Esophagus (tissue), 2 donors: Measurements from ENCODE around the gene EEF2KMT. TPM values are rescaled to one million over a fixed set of nuclear protein-coding genes. Genes with fewer than 3 reads are reported as not detected.
"Not testable (repeated sequence)": the region's sequence is repeated elsewhere in the genome, so short reads cannot be mapped to it uniquely, and the experiment has no call there.

Experiments
- H3K27ac ChIP-seq, 2 donors: one replicate each; pipeline ENCODE4 v1.5.1; 2013; ENCODE audit warnings: low read depth in 2 of 2, mild to moderate bottlenecking in 2 of 2, inconsistent platforms in 1 of 2, low read length in 1 of 2, moderate library complexity in 1 of 2
- H3K27me3 ChIP-seq, 2 donors: one replicate each; pipeline ENCODE4 v1.6.1; 2013; ENCODE audit warnings: low read length in 2 of 2, control low read depth in 1 of 2, mild to moderate bottlenecking in 1 of 2; ENCODE audit not compliant: insufficient read depth in 2 of 2, control insufficient read depth in 1 of 2
- H3K36me3 ChIP-seq, 2 donors: one replicate each; pipeline ENCODE4 v1.6.1; 2013; ENCODE audit warnings: low read length in 1 of 2; ENCODE audit not compliant: control insufficient read depth in 2 of 2, insufficient read depth in 2 of 2
- H3K4me1 ChIP-seq, 2 donors: one replicate each; pipeline ENCODE4 v1.6.1; 2013; ENCODE audit warnings: low read length in 1 of 2; ENCODE audit not compliant: control insufficient read depth in 2 of 2, insufficient read depth in 2 of 2
- H3K4me3 ChIP-seq, 2 donors: one replicate each; pipeline ENCODE4 v1.5.1; 2013; ENCODE audit warnings: low read length in 2 of 2, mild to moderate bottlenecking in 2 of 2, low read depth in 1 of 2, moderate library complexity in 1 of 2
- H3K9me3 ChIP-seq, 2 donors: one replicate each; pipeline ENCODE4 v1.6.1; 2013; ENCODE audit warnings: mild to moderate bottlenecking in 2 of 2, low read depth in 1 of 2, low read length in 1 of 2, moderate library complexity in 1 of 2; ENCODE audit not compliant: control insufficient read depth in 2 of 2, insufficient read depth in 1 of 2
- WGBS, 2 donors: extraction: QIAGEN DNeasy Blood & Tissue Kit; methylation state at CpG; one replicate each; pipeline ENCODE4 v1.1.7; 2013; 5-methylcytosine and 5-hydroxymethylcytosine counted together
- polyA plus RNA-seq, 2 donors: library from polyadenylated mRNA; stranded (reverse); fragments of 200-250 nt; gene quantifications; one replicate each; pipeline ENCODE4 v1.2.3, GENCODE V29; 2013
- donor health status: healthy with polysubstance abuse.
- donor health status: Bipolar disorder and iron deficiency.

EEF2KMT gene
- polyA plus RNA-seq = 1 to 10 TPM; 4.4 to 8.4 TPM

GRCh38 chr16:5097470-5098220, at the start of gene EEF2KMT:
TSS of gene EEF2KMT (minus strand) at chr16:5097795. CDS start at chr16:5097739, 56 bp downstream.
- Histone ChIP-seq H3K4me3 (peak within 1 kb of the TSS; percentile 65 to 72), H3K27ac (peak within 1 kb of the TSS; percentile 74 to 85)
- not testable (repeated sequence) for H3K4me1 ChIP-seq, H3K27me3 ChIP-seq, H3K9me3 ChIP-seq, H3K36me3 ChIP-seq
- WGBS, 2 donors = 1% methylated on average over 67 of the region's 67 CpGs

GRCh38 chr16:5144621-5144956, 47.0 kb upstream of the EEF2KMT start:
- H3K4me3 ChIP-seq, H3K4me1 ChIP-seq, H3K27me3 ChIP-seq, H3K27ac ChIP-seq, H3K36me3 ChIP-seq, H3K9me3 ChIP-seq: not testable (repeated sequence)
- WGBS, 2 donors = 65 to 67% methylated on average over 1 of the region's 1 CpG

GRCh38 chr16:5143761-5144620, 46.4 kb upstream of the EEF2KMT start:
- H3K36me3 ChIP-seq = no peaks in the 10 kb centered on the region
- H3K4me1 ChIP-seq = no peaks in the 10 kb centered on the region
- H3K4me3 ChIP-seq = no peak overlapping the region
- H3K27me3 ChIP-seq = no peaks in the 10 kb centered on the region
- H3K9me3 ChIP-seq = no peaks in the 10 kb centered on the region
- no peak overlapping the region for H3K27ac ChIP-seq
- 69 to 83% methylated on average over 7 of the region's 7 CpGs for WGBS, 2 donors

GRCh38 chr16:5140151-5140550, 42.6 kb upstream of the EEF2KMT start:
- not testable (repeated sequence) for H3K27ac ChIP-seq, H3K4me1 ChIP-seq, H3K36me3 ChIP-seq, H3K9me3 ChIP-seq, H3K4me3 ChIP-seq, H3K27me3 ChIP-seq
- WGBS, 2 donors = 58 to 63% methylated on average over 7 of the region's 7 CpGs

- not testable (repeated sequence) for H3K27ac ChIP-seq, H3K36me3 ChIP-seq, H3K4me1 ChIP-seq, H3K4me3 ChIP-seq, H3K9me3 ChIP-seq, H3K27me3 ChIP-seq
- WGBS, 2 donors = 42 to 52% methylated on average over 13 of the region's 13 CpGs
These were observed 37.3 kb upstream of the EEF2KMT start for GRCh38 chr16:5134739-5135452.

GRCh38 chr16:5132915-5133600, 35.5 kb upstream of the EEF2KMT start:
- not testable (repeated sequence) for H3K4me3 ChIP-seq, H3K4me1 ChIP-seq, H3K36me3 ChIP-seq, H3K9me3 ChIP-seq, H3K27ac ChIP-seq, H3K27me3 ChIP-seq
- 28 to 36% methylated on average over 13 of the region's 13 CpGs for WGBS, 2 donors

GRCh38 chr16:5131467-5132004, 33.9 kb upstream of the EEF2KMT start:
- not testable (repeated sequence) for H3K27ac ChIP-seq, H3K27me3 ChIP-seq, H3K9me3 ChIP-seq, H3K36me3 ChIP-seq, H3K4me3 ChIP-seq, H3K4me1 ChIP-seq
- 89 to 90% methylated on average over 3 of the region's 3 CpGs for WGBS, 2 donors

GRCh38 chr16:5117300-5118087, 19.9 kb upstream of the EEF2KMT start:
- H3K27ac ChIP-seq, H3K4me1 ChIP-seq, H3K4me3 ChIP-seq, H3K36me3 ChIP-seq, H3K27me3 ChIP-seq, H3K9me3 ChIP-seq: not testable (repeated sequence)
- WGBS, 2 donors = 16 to 21% methylated on average over 19 to 20 of the region's 20 CpGs
